HG03520 (cell line): ENCODE results near the gene UBR4.
"Not testable (repeated sequence)": the region's sequence is repeated elsewhere in the genome, so short reads cannot be mapped to it uniquely, and the experiment has no call there.

Experiments
- ATAC-seq: cut with Tn5 transposase; IDR thresholded peaks from one replicate; pipeline ENCODE4 v1.9.1; 2021; ENCODE audit warnings: mild to moderate bottlenecking, moderate library complexity; ENCODE audit not compliant: unreplicated experiment

UBR4 gene

DNA sequence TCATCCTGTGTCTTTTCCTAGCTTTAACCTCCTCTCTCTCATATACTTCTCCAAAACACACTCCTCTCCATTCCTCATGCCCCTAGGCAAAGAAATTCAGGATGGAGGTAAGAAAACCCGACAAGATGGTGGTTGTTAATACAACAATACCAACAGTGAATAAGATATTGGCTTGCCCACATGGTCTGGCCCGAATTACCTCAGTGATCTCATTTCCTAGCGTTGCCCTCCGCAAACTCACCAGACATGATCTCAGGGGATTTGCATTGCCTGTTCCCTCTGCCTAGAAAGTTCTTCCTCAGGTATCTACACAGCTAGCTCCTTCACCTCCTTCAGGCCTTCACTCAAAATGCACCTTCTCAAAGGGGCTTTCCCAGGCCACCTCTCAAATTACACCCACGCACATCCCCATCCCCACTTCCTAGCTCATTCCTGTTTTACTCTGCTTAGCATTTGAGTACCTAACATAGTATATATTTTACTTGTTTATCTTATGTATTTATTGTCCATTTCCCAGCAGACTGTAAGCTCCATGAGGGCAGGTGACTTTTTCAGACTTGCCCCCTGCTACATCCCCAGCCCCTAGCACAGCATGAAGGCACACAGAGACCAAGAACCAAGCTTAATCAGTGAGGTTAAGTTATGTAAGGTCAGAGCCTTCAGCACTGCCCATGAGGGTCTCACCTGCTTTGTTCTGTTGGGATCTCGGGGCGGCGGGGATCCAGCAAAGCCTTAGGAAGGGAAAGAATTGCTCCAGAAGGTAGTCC, 10.2 kb upstream of the UBR4 start:
- no peak for ATAC-seq

DNA sequence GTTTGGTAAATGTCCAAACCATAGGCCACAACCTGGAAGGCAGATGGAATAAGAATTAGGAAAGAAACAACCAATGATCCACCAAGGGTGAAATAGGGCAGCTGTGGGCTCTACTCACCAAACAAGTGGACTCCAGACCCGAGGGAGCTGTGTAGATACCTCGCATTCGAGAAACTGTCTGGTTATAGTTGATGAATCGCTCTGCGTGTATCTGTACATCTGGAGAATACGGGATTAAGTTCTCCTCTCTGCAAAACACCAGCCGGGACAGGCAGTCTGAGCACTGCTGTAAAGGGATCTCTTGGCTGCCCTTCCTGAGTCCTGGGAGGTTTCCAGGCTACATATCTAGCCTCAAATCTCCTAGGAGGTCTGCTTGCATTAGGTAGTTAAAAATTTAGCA, 9.4 kb upstream of the UBR4 start:
- ATAC-seq: no peak

DNA sequence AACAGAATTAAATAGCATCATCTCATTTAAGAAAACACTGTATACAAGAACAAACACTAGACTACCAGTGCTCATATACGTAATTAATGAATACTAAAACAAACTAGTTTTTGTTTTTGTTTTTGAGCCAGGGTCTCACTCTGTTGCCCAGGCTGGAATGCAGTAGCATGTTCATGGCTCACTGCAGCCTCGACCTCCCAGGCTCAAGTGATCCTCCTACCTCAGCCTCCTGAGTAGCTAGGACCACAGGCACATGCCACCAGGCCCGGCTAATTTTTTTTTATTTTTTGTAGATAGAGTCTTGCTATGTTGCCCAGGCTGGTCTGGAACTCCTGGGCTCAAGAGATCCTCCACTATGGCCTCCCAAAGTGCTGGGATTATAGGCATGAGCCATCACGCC, 6.5 kb upstream of the UBR4 start:
- ATAC-seq: not testable (repeated sequence)

DNA sequence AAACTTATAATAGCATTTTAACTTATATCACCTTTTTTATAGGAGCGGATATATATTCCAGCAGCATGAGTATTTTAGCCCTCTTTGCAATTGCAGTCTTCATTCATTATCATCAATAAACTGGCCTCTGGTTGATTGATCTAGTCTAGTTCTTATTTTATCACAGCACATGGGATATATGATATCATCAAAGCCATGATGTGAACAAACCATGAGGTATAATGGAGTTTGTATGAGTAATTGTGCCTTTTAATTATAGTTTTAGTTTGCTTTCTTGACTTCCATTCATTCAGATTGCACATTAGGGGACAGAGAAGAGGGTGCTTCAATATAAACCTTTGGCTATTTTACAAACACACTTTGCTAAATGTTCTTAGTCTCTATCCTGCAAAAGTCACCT, 3.5 kb upstream of the UBR4 start:
- ATAC-seq: no peak

DNA sequence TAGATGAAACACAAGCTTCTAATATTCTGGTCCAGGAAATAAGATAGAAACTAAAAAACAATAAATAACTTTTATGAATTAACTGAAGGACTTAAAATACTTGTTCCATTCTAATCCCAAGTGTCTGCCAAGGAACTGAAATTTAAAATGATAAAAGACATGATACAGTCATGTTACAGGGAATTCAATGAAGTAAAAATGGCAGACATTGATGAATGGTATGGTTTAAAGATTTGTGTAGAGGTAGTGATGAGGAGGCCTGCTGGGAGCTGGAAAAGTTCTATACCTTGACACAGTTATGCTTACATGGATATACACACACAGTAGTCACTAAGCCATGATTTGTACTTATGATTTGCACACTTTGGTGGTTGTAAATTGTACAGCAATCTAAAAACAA, 2.1 kb upstream of the UBR4 start:
- no peak for ATAC-seq

DNA sequence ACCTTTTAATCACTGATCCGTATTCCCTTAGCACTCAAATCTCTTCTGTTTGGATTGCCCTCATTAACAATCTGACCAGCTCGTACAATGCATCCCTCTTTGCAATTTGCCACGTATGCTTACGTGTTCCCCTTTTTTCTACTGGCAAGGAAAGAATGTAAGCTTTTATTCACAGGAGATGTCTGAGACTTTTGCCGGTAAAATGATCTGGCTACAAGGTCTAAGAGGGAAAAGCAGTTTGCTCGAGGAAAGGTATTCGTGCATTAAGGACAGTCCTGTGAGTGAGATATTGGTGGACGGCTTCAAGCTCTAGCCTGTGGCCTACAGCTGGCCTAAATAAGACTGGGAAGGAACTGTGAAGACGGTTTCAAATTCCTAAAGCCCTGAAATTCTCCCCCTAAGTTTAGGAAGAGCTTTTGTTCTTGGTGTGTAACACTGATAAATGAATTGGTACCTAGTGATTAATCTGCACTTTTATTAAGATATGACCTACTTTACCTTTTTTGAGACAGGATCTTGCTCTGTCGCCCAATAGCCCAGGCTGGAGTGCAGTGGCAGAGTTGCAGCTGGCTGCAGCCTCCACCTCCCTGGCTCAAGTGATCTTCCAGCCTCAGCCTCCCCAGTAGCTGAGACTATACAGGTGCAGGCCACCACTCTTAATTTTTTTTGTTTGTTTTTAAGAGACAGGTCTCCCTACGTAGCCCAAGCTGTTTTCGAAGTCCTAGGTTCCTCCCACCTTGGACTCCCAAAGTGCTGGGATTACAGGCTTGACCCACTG, 895 bp upstream of the UBR4 start:
- no peak for ATAC-seq

DNA sequence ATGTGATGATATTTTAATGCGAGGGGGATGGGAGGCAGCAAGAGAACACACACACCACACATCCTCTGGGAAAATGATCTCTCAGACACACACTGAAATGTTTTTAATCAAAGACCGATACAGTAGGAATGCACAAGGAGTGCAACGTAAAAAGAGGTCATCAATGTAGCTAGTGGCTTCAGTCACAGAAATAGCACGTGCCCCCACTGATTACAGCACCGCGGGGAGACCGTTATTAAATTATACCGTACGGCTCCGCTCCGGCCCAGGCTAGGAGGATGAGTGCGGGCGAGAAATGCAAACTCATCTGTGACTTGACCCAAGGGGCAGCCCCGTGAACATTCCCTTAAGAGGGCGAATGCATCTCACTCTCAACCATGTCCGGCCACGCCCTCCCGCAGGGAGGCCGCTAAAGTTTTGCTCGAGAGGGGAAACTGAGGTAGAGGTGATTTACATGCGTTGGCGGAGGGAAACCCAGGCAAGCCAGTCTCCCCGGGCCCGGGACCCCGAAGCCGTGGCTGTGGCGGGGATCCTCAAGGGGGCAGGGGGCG, 552 bp downstream of the UBR4 start:
- peak; percentile 28 for ATAC-seq

DNA sequence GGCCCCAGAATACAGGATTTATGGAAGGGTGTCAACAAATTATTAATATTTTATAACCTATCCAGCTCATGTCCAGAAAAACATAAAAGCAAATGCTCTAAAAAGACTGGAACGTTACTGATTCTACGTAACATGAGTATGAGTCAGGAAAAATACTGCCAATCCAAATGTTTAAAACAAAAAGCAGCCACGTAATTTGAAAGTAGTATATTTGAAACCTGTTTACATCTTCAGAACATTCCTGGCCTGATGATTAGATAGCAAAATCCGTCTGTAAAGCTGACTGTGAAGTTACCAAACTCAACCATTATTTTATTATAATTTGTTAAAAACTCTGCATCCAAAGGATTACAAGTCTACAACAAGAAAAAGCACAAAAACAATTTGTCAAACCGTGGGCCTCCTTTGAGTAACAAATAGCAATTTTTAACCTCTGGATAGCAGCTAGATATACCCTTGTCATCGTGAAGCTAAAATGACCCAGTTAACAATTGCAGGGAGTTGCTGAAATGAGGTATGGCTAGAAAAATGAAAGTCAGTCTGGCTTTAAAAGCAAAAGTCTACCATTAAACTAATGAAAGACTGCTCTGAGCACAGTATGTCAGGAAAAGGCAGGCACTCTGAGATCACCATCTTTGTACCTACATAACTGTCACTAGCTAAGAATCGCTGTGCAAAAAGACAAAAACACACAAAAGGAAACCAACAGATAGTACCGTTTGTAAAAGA, 1.2 kb downstream of the UBR4 start:
- no peak for ATAC-seq

DNA sequence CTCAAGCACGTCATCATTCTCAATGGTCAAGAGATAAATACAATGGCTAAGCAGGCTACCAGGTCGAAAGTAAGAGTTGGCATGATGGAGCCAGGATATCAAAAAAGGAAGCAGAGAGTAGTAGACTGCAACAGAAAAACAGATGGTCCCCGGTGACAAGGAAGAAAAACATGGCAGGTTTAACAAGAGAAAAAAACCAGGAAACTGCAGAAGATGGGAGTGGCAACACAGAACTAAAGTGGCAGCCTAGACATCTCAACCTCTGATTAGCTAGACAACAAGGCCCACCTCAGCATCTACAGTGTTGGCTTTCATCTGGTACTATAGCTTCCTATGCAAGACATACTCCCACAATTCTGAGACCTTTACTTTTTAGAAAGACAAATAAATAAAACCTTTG, 3.1 kb downstream of the UBR4 start:
- no peak for ATAC-seq

DNA sequence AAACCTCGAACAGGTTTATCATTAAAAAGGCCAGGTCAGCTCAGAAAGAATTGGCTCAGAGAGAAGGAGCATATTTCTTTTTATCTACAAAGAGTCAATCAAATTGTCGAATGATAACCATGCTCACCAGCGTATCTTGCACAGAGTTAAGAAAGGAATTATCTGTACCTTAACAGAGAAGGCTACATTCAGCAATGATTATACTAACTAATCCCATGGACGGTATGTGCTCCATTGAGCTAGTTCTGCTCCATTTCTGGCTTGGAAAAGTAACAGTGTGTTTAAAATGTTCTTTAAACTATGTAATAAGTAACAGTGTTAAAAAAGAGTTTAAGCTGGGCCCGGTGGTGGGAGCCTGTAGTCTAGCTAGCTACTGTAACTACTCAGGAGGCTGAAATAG, 4.2 kb downstream of the UBR4 start:
- no peak for ATAC-seq

DNA sequence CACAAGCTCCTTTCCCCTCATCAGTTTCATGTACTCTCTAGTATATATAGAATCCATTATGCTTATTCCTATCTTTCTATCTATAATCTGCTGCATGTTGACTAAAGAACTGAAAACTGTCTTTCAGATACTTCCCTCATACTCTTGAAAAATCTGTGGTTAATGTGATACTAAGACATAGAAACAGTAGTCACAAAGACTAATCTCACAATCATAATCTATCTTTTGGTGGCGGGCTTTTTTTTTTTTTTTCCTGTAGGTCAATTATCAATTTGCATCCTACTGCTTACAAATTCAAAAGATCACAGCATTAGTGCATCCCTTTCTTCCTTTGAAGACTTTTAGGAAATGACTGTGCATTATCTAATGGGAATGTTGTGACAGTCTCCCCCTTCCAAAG, 4.7 kb downstream of the UBR4 start:
- ATAC-seq: no peak

DNA sequence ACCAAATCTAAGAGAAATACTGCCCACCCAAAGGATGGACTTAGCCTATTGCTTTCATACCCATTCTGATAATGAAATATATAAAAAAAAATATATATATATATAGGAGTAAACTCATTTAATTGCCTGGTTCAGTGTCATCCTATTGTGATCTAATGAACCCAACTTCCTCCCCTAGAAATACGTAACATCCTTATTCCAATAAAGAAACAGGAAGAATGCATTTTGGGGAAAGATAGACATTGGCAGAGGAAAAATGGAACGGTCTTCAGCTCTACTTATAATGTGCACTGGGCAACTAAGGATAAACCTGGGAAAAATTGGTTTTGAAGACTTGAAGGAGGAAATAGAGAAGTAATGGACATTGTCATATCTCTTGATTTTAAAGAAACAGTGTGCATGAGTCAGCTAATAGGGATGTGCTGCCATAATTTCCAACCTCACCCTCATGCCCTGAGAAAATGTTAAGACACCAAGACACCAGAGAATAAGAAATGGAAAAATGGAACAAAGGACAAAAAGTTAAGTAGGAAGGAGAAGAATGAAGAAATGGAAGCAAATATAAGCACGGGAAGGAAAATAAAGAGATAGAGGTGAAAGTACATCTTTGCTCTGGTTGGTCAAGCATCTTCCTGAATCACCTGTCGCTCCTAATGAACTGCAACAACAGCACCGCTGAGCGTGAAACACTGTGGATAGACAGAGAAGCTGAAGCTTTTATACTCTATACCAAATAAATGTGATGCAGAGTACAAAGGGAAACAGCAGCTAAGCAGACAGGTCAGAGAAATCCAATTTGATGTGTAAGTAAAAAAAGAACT, 5.4 kb downstream of the UBR4 start:
- ATAC-seq: no peak

DNA sequence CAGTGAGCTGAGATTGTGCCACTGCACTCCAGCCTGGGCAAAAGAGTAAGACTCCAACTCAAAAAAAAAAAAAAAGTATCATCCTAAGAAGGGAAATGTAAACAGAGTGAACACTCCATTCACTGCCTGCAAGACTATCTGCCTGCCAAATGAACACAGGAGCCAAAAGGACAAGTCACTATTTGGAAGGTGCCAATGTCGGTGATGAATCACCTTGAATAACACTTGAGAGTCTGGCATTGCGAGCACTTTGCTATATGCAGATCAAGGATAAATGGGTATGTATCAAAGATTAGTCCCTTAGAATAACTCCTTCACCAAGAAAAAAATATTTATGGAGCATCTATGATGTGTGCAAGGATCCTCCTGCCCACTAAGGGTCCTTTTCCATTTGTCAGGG, 6.6 kb downstream of the UBR4 start:
- ATAC-seq: no peak

DNA sequence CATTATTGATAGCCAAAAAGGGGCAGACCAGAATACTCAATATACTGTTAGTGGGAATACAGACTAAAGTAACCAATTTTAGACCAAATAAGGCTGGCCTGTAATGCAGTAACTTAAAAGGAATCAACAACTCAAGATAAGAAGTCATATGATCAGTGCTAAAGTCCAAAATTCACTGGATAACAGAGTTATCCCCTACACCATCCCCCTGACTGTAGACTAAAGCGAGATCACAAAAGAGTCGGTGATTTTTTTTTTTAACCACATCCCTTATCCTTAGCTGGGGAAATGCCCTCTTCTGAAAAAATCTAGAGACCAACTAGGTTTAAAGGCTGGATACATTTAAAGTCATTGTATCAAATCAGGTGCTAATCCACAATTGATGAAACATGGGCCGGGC, 7.7 kb downstream of the UBR4 start:
- ATAC-seq: no peak

DNA sequence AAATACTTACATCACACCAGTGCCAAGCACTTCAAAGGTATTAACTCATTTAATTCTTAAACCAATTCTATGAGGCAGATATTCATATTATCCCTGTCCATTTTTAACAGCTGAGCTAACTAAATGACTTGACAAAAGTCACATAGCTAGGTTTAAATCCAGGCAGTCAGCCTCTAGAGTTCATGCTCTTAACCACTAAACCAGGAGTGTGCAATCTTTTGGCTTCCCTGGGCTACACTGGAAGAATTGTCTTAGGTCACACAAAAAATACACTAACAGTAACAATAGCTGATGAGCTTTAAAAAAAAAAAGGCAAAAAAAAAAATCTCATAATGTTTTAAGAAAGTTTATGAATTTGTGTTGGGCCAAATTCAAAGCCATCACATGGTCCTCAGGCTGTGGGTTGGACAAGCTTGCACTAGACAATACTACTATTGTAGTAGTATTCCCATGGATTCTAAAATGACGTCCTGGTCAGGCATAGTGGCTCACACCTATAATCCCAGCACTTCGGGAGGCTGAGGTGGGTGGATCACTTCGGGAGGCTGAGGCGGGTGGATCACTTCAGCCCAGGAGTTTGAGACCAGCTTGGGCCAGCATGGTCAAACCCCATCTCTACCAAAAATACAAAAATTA, 10.0 kb downstream of the UBR4 start:
- ATAC-seq: no peak

DNA sequence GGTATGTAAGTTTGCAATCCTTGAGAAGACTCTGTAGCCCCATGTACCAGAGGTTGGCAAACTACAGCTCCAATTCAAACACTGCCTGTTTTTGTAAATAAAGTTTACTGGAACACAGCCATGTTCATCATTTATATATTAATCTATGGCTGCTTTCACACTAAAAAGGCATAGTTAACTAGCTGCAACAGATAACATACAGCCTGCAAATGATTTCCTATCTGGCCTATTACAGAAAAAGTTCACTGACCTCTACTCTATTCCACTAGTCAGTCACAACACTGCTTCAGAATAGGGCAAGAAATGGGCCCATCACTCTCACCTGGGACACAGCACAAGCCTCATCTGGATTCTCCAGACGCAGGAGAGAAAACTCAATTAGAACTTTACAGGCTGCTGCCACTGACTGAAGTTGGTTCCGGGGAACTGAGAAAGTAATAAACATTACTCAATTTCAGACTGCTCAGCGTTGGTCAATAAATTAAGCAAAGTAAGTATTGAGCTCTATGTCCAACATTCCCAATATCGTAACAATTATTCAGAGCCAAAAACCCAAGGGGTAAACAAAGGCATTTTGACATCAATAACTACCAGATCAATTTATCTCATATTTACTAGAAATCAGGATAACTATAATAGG, 10.6 kb downstream of the UBR4 start:
- ATAC-seq: no peak

DNA sequence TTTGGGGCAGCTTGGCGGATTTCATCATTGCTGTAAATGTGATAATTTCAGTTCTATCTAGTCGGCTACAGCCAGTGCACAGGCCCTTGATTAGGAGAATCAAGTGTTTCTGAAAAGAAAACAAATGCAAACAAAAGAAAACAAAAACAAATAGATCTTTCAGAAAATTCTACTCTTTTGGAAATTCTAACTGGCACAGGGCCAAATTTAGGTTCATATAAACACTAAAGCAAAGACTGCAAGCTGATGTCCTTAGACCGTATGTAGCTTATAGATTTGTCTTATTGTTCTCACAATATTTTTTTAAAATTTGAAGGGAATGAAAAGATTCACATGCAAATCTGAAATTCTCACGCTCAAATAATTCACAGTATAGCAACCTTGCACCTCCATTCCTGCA, 11.2 kb downstream of the UBR4 start:
- ATAC-seq: no peak

DNA sequence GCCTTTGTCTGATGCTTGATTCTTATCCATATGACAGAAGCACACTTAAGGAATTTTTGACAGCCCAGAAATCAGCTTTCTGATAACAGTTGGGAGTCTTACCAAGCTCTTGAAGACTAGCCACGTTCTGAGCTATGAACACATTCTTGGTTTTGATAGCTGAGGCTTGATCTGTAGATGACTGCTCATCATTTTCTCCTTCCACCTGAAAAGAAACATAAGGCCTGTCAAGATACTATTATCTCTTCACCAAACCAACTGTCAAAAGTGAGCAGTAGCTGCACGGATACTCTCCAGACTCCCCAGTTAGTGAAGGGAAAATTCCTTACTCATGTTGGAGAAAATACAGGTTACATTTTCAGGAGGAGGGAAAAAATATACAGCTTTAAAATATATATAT, 12.2 kb downstream of the UBR4 start:
- no peak for ATAC-seq

DNA sequence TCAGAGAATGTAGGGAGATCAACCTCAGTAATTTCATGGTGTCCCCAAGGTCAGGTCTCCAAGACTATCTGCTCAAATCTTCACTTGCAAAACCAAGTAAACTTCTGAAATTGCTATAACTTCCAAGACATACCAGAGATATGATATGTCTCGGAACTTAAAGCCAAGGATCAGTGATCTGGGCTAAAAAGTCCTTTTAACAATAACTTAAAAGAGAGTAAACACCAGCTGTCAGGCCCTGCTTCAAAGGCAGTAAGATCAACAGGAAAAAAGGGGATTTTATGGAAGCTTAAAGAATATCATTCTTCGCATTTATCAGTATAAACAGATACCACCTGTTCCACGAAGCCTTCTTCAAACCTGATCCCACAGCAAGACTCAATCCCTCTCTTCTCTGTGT, 13.7 kb downstream of the UBR4 start:
- ATAC-seq: no peak

DNA sequence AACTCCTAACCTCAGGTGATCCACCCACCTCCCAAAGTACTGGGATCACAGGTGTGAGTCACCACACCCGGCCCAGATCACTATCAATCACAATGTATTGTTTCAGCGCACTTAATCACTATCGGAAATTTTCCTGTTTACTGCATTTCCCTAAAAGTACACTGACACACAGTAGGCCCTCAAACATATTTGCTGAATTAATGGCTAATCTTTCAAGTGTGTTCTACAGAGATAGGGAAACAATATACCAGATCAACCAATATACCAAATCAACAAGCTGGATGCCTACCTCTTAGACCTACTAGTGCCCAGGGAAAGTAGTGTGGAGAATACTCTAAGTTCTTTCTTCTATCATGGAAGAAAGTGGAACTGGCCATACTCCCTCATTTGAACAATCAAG, 17.1 kb downstream of the UBR4 start:
- ATAC-seq: no peak
